GM12865 (cell line): ENCODE data around the gene DNAAF1.

Experiments
- DNase-seq: peaks from one replicate; pipeline ENCODE4 v3.0.0; 2010; ENCODE audit warnings: low read depth
- H3K4me3 ChIP-seq: 2 replicates; pipeline ENCODE4 v1.5.1; 2011; ENCODE audit warnings: mild to moderate bottlenecking, low read depth, low read length, control low read depth
- CTCF ChIP-seq: IDR thresholded peaks from 2 replicates; pipeline ENCODE4 v1.5.1; 2011; ENCODE audit warnings: low read length, control low read depth, low read depth, inconsistent platforms; ENCODE audit not compliant: insufficient read depth; ENCODE audit errors: missing control alignments

The DNAAF1 gene

GRCh38 chr16:84175350-84176081 lies 30.4 kb downstream of the DNAAF1 start:
- H3K4me3 ChIP-seq: no peak overlapping the region
- peak; percentile 69 for DNase-seq
- peak; percentile 67 for TF ChIP-seq CTCF

- DNase-seq: no peak
- no peak overlapping the region for H3K4me3 ChIP-seq
- TF ChIP-seq CTCF: no peak
These were observed 31.3 kb downstream of the DNAAF1 start for GRCh38 chr16:84176192-84177053.

GRCh38 chr16:84177741-84178073 lies 32.6 kb downstream of the DNAAF1 start:
- DNase-seq: no peak
- no peak for TF ChIP-seq CTCF
- no peak overlapping the region for H3K4me3 ChIP-seq

- TF ChIP-seq CTCF: no peak
- no peak overlapping the region for H3K4me3 ChIP-seq
- DNase-seq: no peak
These were observed 33.1 kb downstream of the DNAAF1 start for GRCh38 chr16:84178146-84178765.

GRCh38 chr16:84178892-84179611 lies 33.9 kb downstream of the DNAAF1 start:
- DNase-seq: no peak
- TF ChIP-seq CTCF: no peak
- H3K4me3 ChIP-seq: no peak overlapping the region

- H3K4me3 ChIP-seq: no peak overlapping the region
- no peak for TF ChIP-seq CTCF
- DNase-seq: no peak
These were observed 34.7 kb downstream of the DNAAF1 start for GRCh38 chr16:84179612-84180320.
